ENCODE measurements around the gene SDR42E2. TPM values are rescaled to one million over a fixed set of nuclear protein-coding genes. Genes with fewer than 3 reads are reported as not detected.
A peak's percentile ranks its signal among the peaks of the same experiment; 100 is the strongest.

Gene SDR42E2
- polyA plus RNA-seq, 3 donors = 0.16 to 0.23 TPM; not detected in 1

DNA sequence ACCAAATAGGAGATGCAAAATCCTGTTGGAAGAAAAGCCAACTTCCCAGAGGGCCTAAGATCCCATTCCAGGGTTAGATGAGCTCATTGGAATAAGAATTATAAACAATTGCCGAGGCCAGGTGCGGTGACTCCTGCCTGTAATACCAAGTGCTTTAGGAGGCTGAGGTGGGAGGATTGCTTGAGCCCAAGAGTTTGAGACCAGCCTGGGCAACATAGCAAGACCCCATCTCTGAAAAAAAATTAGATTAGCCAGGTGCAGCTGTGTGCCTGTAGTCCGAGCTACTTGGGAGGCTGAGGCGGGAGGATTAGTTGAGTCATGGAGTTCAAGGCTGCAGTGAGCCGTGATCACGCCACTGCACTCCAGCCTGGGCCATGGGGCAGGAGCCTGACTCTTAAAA is 17.8 kb upstream of the SDR42E2 start:
- 96% methylated on average over 6 of the region's 6 CpGs for WGBS (ENCODE audit: insufficient coverage)
- Histone ChIP-seq H2AFZ (ENCODE audit: insufficient read depth, low read depth, low read length, poor library complexity, severe bottlenecking) (no peak overlapping the region), H4K20me1 (ENCODE audit: insufficient read depth, low read length) (no peaks in the 10 kb centered on the region), H3K9ac (ENCODE audit: insufficient read depth, low read length, poor library complexity, severe bottlenecking) (no peak overlapping the region), H3K4me3 (replicated peaks in 1 of 3; ENCODE audit: low read depth in 2 of 3, low read length in 3 of 3) (no peak overlapping the region), H3K36me3 (replicated peaks in 1 of 2; ENCODE audit: control insufficient read depth in 1 of 2, insufficient read depth in 2 of 2, low read length in 2 of 2) (no peaks in the 10 kb centered on the region), H3K27me3 (ENCODE audit: control insufficient read depth in 2 of 2, insufficient read depth in 2 of 2, low read length in 2 of 2) (no peaks in the 10 kb centered on the region), H3K27ac (ENCODE audit: low read depth in 1 of 2, low read length in 2 of 2) (no peak overlapping the region), H3K79me2 (ENCODE audit: insufficient read depth, low read length) (no peaks in the 10 kb centered on the region), H3K4me2 (replicated peaks; ENCODE audit: extremely low read depth, low read length, poor library complexity, severe bottlenecking) (no peak overlapping the region), H3K9me3 (replicated peaks in 1 of 2; ENCODE audit: control insufficient read depth in 1 of 2, insufficient read depth in 1 of 2, low read length in 2 of 2) (no peaks in the 10 kb centered on the region), H3K4me1 (ENCODE audit: control insufficient read depth in 1 of 2, insufficient read depth in 2 of 2, low read length in 2 of 2) (no peaks in the 10 kb centered on the region)
- Mint-ChIP-seq H3K27ac (peak overlapping the region in 1 of 7 donors; percentile 61), H3K9me3 (no peaks in the 10 kb centered on the region), H3K36me3 (no peaks in the 10 kb centered on the region), H3K4me1 (no peaks in the 10 kb centered on the region), H3K4me3 (no peak overlapping the region), H3K27me3 (ENCODE audit: low read depth in 3 of 3) (peaks cover 4 to 8% (median 5%) of the 10 kb centered on the region in 3 donors)
- TF ChIP-seq, protein P1, sequence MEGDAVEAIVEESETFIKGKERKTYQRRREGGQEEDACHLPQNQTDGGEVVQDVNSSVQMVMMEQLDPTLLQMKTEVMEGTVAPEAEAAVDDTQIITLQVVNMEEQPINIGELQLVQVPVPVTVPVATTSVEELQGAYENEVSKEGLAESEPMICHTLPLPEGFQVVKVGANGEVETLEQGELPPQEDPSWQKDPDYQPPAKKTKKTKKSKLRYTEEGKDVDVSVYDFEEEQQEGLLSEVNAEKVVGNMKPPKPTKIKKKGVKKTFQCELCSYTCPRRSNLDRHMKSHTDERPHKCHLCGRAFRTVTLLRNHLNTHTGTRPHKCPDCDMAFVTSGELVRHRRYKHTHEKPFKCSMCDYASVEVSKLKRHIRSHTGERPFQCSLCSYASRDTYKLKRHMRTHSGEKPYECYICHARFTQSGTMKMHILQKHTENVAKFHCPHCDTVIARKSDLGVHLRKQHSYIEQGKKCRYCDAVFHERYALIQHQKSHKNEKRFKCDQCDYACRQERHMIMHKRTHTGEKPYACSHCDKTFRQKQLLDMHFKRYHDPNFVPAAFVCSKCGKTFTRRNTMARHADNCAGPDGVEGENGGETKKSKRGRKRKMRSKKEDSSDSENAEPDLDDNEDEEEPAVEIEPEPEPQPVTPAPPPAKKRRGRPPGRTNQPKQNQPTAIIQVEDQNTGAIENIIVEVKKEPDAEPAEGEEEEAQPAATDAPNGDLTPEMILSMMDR (IDR thresholded peaks at IDR 0.05) = no peak
- DNase-seq = no peak
- intact Hi-C loops (cut with micrococcal nuclease) = no loop called here

DNA sequence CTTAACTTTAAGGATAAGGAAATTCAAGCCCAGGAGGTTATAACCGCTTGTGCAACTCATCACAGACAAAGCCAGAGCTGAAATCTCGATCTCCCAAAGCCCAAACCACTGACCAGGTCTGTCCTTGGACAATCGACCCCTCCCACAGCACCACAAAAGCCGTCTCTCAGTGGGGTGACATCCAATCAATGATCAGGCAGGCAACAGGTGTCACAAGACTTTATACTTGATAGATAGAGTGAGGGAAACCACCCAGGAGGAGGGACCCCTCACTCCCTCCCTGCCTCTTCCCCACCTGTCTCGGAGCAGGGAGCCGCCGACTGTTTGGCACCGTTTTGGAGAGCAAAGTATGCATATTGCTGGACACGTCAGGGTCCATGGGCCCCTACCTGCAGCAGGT is 14.5 kb upstream of the SDR42E2 start:
- H3K9me3 ChIP-seq (replicated peaks in 1 of 2; ENCODE audit: control insufficient read depth in 1 of 2, insufficient read depth in 1 of 2, low read length in 2 of 2) = no peaks in the 10 kb centered on the region
- H3K27me3 ChIP-seq (ENCODE audit: control insufficient read depth in 2 of 2, insufficient read depth in 2 of 2, low read length in 2 of 2) = no peaks in the 10 kb centered on the region
- Mint-ChIP-seq H3K9me3 (no peaks in the 10 kb centered on the region), H3K27me3 (ENCODE audit: low read depth in 3 of 3) (peaks cover 6 to 9% (median 8%) of the 10 kb centered on the region in 3 donors), H3K4me1 (no peaks in the 10 kb centered on the region), H3K4me3 (no peak overlapping the region), H3K27ac (no peak overlapping the region), H3K36me3 (no peaks in the 10 kb centered on the region)
- DNase-seq = no peak
- H3K9ac ChIP-seq (ENCODE audit: insufficient read depth, low read length, poor library complexity, severe bottlenecking) = no peak overlapping the region
- no peaks in the 10 kb centered on the region for H3K4me1 ChIP-seq (ENCODE audit: control insufficient read depth in 1 of 2, insufficient read depth in 2 of 2, low read length in 2 of 2)
- TF ChIP-seq, protein P1 (IDR thresholded peaks at IDR 0.05) = no peak
- no peaks in the 10 kb centered on the region for H4K20me1 ChIP-seq (ENCODE audit: insufficient read depth, low read length)
- H3K79me2 ChIP-seq (ENCODE audit: insufficient read depth, low read length) = no peaks in the 10 kb centered on the region
- WGBS (ENCODE audit: insufficient coverage) = 79% methylated on average over 4 of the region's 9 CpGs
- H3K27ac ChIP-seq (ENCODE audit: low read depth in 1 of 2, low read length in 2 of 2) = no peak overlapping the region
- no peak overlapping the region for H3K4me2 ChIP-seq (replicated peaks; ENCODE audit: extremely low read depth, low read length, poor library complexity, severe bottlenecking)
- intact Hi-C loops (cut with micrococcal nuclease) = no loop called here
- H2AFZ ChIP-seq (ENCODE audit: insufficient read depth, low read depth, low read length, poor library complexity, severe bottlenecking) = no peak overlapping the region
- no peak overlapping the region for H3K4me3 ChIP-seq (replicated peaks in 1 of 3; ENCODE audit: low read depth in 2 of 3, low read length in 3 of 3)
- H3K36me3 ChIP-seq (replicated peaks in 1 of 2; ENCODE audit: control insufficient read depth in 1 of 2, insufficient read depth in 2 of 2, low read length in 2 of 2) = no peaks in the 10 kb centered on the region
